Measurements from ENCODE around the gene HLTF. TPM values are rescaled to one million over a fixed set of nuclear protein-coding genes. Genes with fewer than 3 reads are reported as not detected.

The HLTF gene
- 28.0 and 37.1 TPM in 2 replicates for total RNA-seq (ENCODE audit: low replicate concordance)

GRCh38 chr3:149086232-149086988 lies at the start of gene HLTF:
Gene HLTF (minus strand): TSS chr3:149086533. CDS start chr3:149086336, 197 bp downstream.

GRCh38 chr3:149129326-149130205 lies 43.2 kb upstream of the HLTF start, which contains the start of gene HPS3:
Gene HPS3 (plus strand): TSS chr3:149129638. CDS start chr3:149129724, 86 bp downstream.

GRCh38 chr3:148991219-148992026 lies 94.9 kb downstream of the HLTF start, which contains the start of gene GYG1:
Gene GYG1 (plus strand): TSS chr3:148991540. CDS start chr3:148991641, 101 bp downstream.

Other genes with a start within 250 kb of the HLTF start
- not detected in 2 replicates for gene CPA3, start 221.2 kb downstream of the HLTF start, total RNA-seq (ENCODE audit: low replicate concordance)
- gene GYG1, start 95.0 kb downstream of the HLTF start, total RNA-seq (ENCODE audit: low replicate concordance), result 26.2 and 31.1 TPM in 2 replicates
- gene HPS3, start 43.1 kb upstream of the HLTF start, total RNA-seq (ENCODE audit: low replicate concordance), result 9.4 and 14.5 TPM in 2 replicates
- 0.38 and 30.1 TPM in 2 replicates for gene CP, start 135.3 kb upstream of the HLTF start, total RNA-seq (ENCODE audit: low replicate concordance)
- gene TM4SF18, start 247.1 kb upstream of the HLTF start, total RNA-seq (ENCODE audit: low replicate concordance), result 0.15 and 2.5 TPM in 2 replicates

Measured in smooth muscle cell of the coronary artery (primary cell).